ENCODE results near the gene ENTPD2. TPM values are rescaled to one million over a fixed set of nuclear protein-coding genes. Genes with fewer than 3 reads are reported as not detected.

The ENTPD2 gene
- total and polyA plus RNA-seq, 10 of the 15 experiments (the other 5 are each of a cell fraction or from before 2014, with no cell fraction given) = 0.15 to 1.8 (median 0.65) TPM; not detected in 2

DNA sequence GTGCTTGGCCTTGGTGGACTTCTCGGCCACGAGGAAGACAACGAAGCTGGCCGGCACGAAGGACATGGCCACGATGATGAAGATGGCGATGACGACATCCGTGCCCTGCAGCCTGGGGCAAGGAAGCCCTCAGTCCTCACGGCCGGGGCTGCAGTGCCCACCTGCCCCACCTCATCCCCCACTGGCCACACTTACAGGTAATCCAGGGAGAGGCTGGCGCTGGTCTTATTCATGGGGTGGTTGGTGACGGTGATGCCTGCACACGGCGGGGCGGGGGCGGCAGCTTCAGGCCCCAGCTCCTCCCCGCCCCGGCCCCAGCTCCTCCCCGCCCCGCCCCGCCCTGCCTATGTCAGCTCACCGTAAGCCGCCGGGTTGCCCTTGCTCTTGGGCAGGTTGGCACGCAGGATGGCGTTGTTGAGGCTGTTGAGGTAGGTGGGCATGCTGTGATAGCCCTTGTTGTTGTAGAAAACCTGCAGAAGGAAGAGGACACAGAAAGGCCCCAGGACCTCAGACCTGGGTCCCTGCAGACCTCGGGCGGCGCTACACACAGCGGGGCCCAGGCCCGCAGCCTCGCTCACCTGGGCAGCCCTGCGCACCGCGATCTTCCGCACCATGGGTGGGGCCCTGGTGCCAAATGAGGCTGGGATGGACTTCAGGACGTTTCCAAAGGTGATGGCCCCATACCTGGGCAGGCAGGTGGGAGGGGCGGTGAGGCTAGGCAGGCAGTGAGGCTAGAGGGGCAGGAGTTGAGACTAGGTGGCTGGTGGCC, 41.8 kb downstream of the ENTPD2 start:
- 88% methylated on average over 31 of the region's 39 CpGs for WGBS (ENCODE audit: insufficient coverage, insufficient replicate concordance, low lambda C conversion rate, missing lambda C conversion rate)
- H3K36me3 ChIP-seq (ENCODE audit: control insufficient read depth in 2 of 2, insufficient read depth in 2 of 2, low read length in 1 of 2) = no peaks in the 10 kb centered on the region
- SMC1A ChIA-PET (ENCODE audit: uncharacterized antibody, unreplicated experiment) = no interaction called here
- no peak for ATAC-seq
- intact Hi-C loops (cut with micrococcal nuclease; ENCODE audit: unreplicated experiment) (no loop called here), in situ Hi-C loops (cut with MboI) (no loop called here)
- H3K9ac ChIP-seq (ENCODE audit: control insufficient read depth, insufficient read depth, low read length) = no peak overlapping the region
- no peak overlapping the region for H2AFZ ChIP-seq (ENCODE audit: control insufficient read depth, low read depth, low read length)
- no peaks in the 10 kb centered on the region for H3K4me1 ChIP-seq (ENCODE audit: control insufficient read depth, insufficient read depth, low read length)
- no TSS peak for BruUV-seq (replicated peaks)
- H3K4me3 ChIP-seq = no peak overlapping the region
- no peaks in the 10 kb centered on the region for H4K20me1 ChIP-seq (ENCODE audit: control insufficient read depth, insufficient read depth)
- RAD21 ChIA-PET (ENCODE audit: unreplicated experiment) = no interaction called here
- no peaks in the 10 kb centered on the region; the same call in 2 of the 3 replicates for H3K9me3 ChIP-seq (replicated peaks; ENCODE audit: control insufficient read depth, insufficient read depth, low read length)
- FAIRE-seq = no peak
- POLR2A ChIA-PET = no interaction called here
- H3K79me2 ChIP-seq (ENCODE audit: control insufficient read depth, insufficient read depth, low read length) = no peaks in the 10 kb centered on the region
- no peak overlapping the region for H3K4me2 ChIP-seq (ENCODE audit: control insufficient read depth, insufficient read depth)
- no peaks in the 10 kb centered on the region for H3K27me3 ChIP-seq (replicated peaks in 1 of 2; ENCODE audit: control insufficient read depth in 2 of 2, insufficient read depth in 2 of 2, low read length in 1 of 2)
- CTCF ChIA-PET = no interaction called here
- no peak for DNase-seq (ENCODE audit: low read depth, low spot score)
- no peak overlapping the region for H3K27ac ChIP-seq (ENCODE audit: control insufficient read depth, insufficient read depth)
- TF ChIP-seq, protein P1, sequence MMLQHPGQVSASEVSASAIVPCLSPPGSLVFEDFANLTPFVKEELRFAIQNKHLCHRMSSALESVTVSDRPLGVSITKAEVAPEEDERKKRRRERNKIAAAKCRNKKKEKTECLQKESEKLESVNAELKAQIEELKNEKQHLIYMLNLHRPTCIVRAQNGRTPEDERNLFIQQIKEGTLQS (IDR thresholded peaks at IDR 0.05; ENCODE audit: borderline replicate concordance, extremely low read depth, low read depth, low read length) = no peak
- no peak for TF ChIP-seq SIX5 (IDR thresholded peaks at IDR 0.05; ENCODE audit: low read depth, low read length, severe bottlenecking)
- no peak for TF ChIP-seq STAT3 (IDR thresholded peaks at IDR 0.05; ENCODE audit: low read depth, low read length)
- TF ChIP-seq, protein P2, sequence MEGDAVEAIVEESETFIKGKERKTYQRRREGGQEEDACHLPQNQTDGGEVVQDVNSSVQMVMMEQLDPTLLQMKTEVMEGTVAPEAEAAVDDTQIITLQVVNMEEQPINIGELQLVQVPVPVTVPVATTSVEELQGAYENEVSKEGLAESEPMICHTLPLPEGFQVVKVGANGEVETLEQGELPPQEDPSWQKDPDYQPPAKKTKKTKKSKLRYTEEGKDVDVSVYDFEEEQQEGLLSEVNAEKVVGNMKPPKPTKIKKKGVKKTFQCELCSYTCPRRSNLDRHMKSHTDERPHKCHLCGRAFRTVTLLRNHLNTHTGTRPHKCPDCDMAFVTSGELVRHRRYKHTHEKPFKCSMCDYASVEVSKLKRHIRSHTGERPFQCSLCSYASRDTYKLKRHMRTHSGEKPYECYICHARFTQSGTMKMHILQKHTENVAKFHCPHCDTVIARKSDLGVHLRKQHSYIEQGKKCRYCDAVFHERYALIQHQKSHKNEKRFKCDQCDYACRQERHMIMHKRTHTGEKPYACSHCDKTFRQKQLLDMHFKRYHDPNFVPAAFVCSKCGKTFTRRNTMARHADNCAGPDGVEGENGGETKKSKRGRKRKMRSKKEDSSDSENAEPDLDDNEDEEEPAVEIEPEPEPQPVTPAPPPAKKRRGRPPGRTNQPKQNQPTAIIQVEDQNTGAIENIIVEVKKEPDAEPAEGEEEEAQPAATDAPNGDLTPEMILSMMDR (IDR thresholded peaks at IDR 0.05 in 2 of 3, conservative IDR thresholded peaks at IDR 0.05 in 1 of 3; ENCODE audit: control insufficient read depth in 2 of 3, extremely low read depth in 1 of 3, insufficient read depth in 1 of 3, low read depth in 3 of 3, low read length in 3 of 3) = no peak
- no peak for TF ChIP-seq NRF1 (conservative IDR thresholded peaks at IDR 0.05; ENCODE audit: low read depth, low read length)
- TF ChIP-seq, protein P3, sequence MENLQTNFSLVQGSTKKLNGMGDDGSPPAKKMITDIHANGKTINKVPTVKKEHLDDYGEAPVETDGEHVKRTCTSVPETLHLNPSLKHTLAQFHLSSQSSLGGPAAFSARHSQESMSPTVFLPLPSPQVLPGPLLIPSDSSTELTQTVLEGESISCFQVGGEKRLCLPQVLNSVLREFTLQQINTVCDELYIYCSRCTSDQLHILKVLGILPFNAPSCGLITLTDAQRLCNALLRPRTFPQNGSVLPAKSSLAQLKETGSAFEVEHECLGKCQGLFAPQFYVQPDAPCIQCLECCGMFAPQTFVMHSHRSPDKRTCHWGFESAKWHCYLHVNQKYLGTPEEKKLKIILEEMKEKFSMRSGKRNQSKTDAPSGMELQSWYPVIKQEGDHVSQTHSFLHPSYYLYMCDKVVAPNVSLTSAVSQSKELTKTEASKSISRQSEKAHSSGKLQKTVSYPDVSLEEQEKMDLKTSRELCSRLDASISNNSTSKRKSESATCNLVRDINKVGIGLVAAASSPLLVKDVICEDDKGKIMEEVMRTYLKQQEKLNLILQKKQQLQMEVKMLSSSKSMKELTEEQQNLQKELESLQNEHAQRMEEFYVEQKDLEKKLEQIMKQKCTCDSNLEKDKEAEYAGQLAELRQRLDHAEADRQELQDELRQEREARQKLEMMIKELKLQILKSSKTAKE (IDR thresholded peaks at IDR 0.05; ENCODE audit: low read depth, poor library complexity, severe bottlenecking) = no peak
- TF ChIP-seq SMAD5 (IDR thresholded peaks at IDR 0.05; ENCODE audit: low read depth) = no peak
- TF ChIP-seq HDAC2 (IDR thresholded peaks at IDR 0.05) = no peak
- TF ChIP-seq, protein P4, sequence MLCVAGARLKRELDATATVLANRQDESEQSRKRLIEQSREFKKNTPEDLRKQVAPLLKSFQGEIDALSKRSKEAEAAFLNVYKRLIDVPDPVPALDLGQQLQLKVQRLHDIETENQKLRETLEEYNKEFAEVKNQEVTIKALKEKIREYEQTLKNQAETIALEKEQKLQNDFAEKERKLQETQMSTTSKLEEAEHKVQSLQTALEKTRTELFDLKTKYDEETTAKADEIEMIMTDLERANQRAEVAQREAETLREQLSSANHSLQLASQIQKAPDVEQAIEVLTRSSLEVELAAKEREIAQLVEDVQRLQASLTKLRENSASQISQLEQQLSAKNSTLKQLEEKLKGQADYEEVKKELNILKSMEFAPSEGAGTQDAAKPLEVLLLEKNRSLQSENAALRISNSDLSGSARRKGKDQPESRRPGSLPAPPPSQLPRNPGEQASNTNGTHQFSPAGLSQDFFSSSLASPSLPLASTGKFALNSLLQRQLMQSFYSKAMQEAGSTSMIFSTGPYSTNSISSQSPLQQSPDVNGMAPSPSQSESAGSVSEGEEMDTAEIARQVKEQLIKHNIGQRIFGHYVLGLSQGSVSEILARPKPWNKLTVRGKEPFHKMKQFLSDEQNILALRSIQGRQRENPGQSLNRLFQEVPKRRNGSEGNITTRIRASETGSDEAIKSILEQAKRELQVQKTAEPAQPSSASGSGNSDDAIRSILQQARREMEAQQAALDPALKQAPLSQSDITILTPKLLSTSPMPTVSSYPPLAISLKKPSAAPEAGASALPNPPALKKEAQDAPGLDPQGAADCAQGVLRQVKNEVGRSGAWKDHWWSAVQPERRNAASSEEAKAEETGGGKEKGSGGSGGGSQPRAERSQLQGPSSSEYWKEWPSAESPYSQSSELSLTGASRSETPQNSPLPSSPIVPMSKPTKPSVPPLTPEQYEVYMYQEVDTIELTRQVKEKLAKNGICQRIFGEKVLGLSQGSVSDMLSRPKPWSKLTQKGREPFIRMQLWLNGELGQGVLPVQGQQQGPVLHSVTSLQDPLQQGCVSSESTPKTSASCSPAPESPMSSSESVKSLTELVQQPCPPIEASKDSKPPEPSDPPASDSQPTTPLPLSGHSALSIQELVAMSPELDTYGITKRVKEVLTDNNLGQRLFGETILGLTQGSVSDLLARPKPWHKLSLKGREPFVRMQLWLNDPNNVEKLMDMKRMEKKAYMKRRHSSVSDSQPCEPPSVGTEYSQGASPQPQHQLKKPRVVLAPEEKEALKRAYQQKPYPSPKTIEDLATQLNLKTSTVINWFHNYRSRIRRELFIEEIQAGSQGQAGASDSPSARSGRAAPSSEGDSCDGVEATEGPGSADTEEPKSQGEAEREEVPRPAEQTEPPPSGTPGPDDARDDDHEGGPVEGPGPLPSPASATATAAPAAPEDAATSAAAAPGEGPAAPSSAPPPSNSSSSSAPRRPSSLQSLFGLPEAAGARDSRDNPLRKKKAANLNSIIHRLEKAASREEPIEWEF (IDR thresholded peaks at IDR 0.05; ENCODE audit: insufficient replicate concordance, low read depth, low read length) = no peak
- no peak for TF ChIP-seq YBX1 (IDR thresholded peaks at IDR 0.05)
- no peak for TF ChIP-seq FOXM1 (IDR thresholded peaks at IDR 0.05; ENCODE audit: low read depth, low read length)
- TF ChIP-seq, protein P5, sequence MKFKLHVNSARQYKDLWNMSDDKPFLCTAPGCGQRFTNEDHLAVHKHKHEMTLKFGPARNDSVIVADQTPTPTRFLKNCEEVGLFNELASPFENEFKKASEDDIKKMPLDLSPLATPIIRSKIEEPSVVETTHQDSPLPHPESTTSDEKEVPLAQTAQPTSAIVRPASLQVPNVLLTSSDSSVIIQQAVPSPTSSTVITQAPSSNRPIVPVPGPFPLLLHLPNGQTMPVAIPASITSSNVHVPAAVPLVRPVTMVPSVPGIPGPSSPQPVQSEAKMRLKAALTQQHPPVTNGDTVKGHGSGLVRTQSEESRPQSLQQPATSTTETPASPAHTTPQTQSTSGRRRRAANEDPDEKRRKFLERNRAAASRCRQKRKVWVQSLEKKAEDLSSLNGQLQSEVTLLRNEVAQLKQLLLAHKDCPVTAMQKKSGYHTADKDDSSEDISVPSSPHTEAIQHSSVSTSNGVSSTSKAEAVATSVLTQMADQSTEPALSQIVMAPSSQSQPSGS (IDR thresholded peaks at IDR 0.05; ENCODE audit: low read length) = no peak
